ENCODE results near the gene TBC1D4.

DNA sequence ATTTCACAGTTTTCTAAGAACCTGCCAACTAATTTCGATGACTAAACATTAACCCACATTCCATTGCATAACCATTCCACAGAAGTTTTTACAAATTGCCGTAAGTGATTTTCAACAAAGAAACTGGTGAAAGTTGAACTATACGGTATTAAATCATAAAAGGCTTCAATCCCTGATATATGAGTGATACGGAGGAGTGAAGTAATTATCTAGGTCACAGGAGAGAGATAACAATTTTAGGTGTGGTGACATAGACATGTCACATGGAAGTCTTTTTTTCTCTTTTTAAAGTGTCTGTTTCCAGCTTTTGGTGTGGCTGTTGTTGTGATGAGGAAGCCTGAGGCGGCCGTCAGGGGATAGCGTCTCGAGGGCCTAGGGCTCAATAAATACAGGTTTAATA, 29.4 kb downstream of the TBC1D4 start:
- TF ChIP-seq, protein P1, sequence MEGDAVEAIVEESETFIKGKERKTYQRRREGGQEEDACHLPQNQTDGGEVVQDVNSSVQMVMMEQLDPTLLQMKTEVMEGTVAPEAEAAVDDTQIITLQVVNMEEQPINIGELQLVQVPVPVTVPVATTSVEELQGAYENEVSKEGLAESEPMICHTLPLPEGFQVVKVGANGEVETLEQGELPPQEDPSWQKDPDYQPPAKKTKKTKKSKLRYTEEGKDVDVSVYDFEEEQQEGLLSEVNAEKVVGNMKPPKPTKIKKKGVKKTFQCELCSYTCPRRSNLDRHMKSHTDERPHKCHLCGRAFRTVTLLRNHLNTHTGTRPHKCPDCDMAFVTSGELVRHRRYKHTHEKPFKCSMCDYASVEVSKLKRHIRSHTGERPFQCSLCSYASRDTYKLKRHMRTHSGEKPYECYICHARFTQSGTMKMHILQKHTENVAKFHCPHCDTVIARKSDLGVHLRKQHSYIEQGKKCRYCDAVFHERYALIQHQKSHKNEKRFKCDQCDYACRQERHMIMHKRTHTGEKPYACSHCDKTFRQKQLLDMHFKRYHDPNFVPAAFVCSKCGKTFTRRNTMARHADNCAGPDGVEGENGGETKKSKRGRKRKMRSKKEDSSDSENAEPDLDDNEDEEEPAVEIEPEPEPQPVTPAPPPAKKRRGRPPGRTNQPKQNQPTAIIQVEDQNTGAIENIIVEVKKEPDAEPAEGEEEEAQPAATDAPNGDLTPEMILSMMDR (IDR thresholded peaks at IDR 0.05), result no peak
- TF ChIP-seq POLR2AphosphoS5 (IDR thresholded peaks at IDR 0.05), result no peak
